HepG2 (cell line): ENCODE measurements around the gene NSG2. TPM values are rescaled to one million over a fixed set of nuclear protein-coding genes. Genes with fewer than 3 reads are reported as not detected.

Experiments
- ATAC-seq: fragments of 200-7000 bp; cut with Tn5 transposase; 3 replicates; pipeline ENCODE4 v1.9.1; 2020; ENCODE audit warnings: mild to moderate bottlenecking, moderate library complexity
- BruUV-seq: library from RNA; stranded (reverse); fragments of 400-500 nt; replicated peaks from 2 replicates; lab custom pipeline; 2021; lab: Mats Ljungman, UMichigan
- CTCF ChIA-PET: fragments of 300-600 bp; formaldehyde crosslinking; extraction: SDS; loops from one replicate; lab custom pipeline; 2021; ENCODE audit warnings: low total read pairs, inconsistent platforms, low intra/inter-chr PET ratio; lab: Yijun Ruan, JAX
- POLR2A ChIA-PET: fragments of 350-600 bp; sonication (Branson Sonifier 250); formaldehyde crosslinking; loops from one replicate; lab custom pipeline; 2020; ENCODE audit warnings: antibody characterized with exemption, inconsistent platforms; lab: Yijun Ruan, JAX
- DNase-seq: peaks from one replicate; pipeline ENCODE4 v3.0.0-alpha.2; 2015; ENCODE audit warnings: low spot score
- FAIRE-seq: peaks from 3 replicates; lab custom pipeline; 2011; peaks lifted over from hg19 to GRCh38; lab: Jason Lieb, UNC
- H2AFZ ChIP-seq: one replicate; pipeline ENCODE4 v1.6.1; 2011; ENCODE audit warnings: low read length, inconsistent platforms
- H3K27ac ChIP-seq: fragments of 300-600 bp; 3 replicates; pipeline ENCODE4 v1.8.0; 2011; ENCODE audit warnings: mixed run types, mild to moderate bottlenecking, mixed read lengths, low read length, inconsistent platforms; ENCODE audit not compliant: insufficient read depth; ENCODE audit errors: extremely low read length
- H3K27me3 ChIP-seq, 2 experiments: fragments of 200-600 bp in 1 of 2; 2 replicates in 1 of 2; 3 replicates in 1 of 2; pipeline versions ENCODE4 v1.6.0 to v1.8.0; 2011; ENCODE audit warnings: low read length in 2 of 2, mild to moderate bottlenecking in 2 of 2, moderate library complexity in 2 of 2, inconsistent platforms in 1 of 2; ENCODE audit not compliant: insufficient read depth in 2 of 2, control insufficient read depth in 1 of 2
- H3K36me3 ChIP-seq, 2 experiments: fragments of 200-600 bp in 1 of 2; replicated peaks in 1 of 2; 2 replicates in 1 of 2; 3 replicates in 1 of 2; pipeline versions ENCODE4 v1.5.1 to v1.8.0; 2011; ENCODE audit warnings: low read length in 2 of 2, inconsistent platforms in 1 of 2; ENCODE audit not compliant: insufficient read depth in 2 of 2, control insufficient read depth in 1 of 2
- H3K4me1 ChIP-seq: 2 replicates; pipeline ENCODE4 v1.5.1; 2012; ENCODE audit warnings: low read length, inconsistent platforms; ENCODE audit not compliant: insufficient read depth
- H3K4me2 ChIP-seq: 2 replicates; pipeline ENCODE4 v1.6.0; 2011; ENCODE audit warnings: low read depth, low read length, inconsistent platforms
- H3K4me3 ChIP-seq, 3 experiments: fragments of 200-600 bp in 1 of 3; sonication (generic), shearing (Covaris generic) in 1 of 3; replicated peaks in 1 of 3; 2 replicates each; pipeline ENCODE4 v1.5.1; 2011 to 2016; ENCODE audit warnings: low read length in 3 of 3, inconsistent platforms in 2 of 3, low read depth in 2 of 3, mild to moderate bottlenecking in 2 of 3, control low read depth in 1 of 3, mixed read lengths in 1 of 3; ENCODE audit not compliant: insufficient read depth in 1 of 3
- H3K79me2 ChIP-seq: one replicate; pipeline ENCODE4 v1.6.1; 2011; ENCODE audit warnings: low read length, inconsistent platforms; ENCODE audit not compliant: insufficient read depth
- H3K9ac ChIP-seq: 2 replicates; pipeline ENCODE4 v1.6.0; 2011; ENCODE audit warnings: mild to moderate bottlenecking, low read depth, low read length, inconsistent platforms; ENCODE audit not compliant: insufficient read depth
- H3K9me3 ChIP-seq: 2 replicates; pipeline ENCODE4 v1.5.1; 2012; ENCODE audit warnings: mild to moderate bottlenecking, low read length
- H4K20me1 ChIP-seq: 2 replicates; pipeline ENCODE4 v1.6.0; 2011; ENCODE audit warnings: inconsistent platforms, mild to moderate bottlenecking, low read length, moderate library complexity; ENCODE audit not compliant: insufficient read depth
- AHDC1 ChIP-seq: sonication (generic); formaldehyde crosslinking; IDR thresholded peaks from 2 replicates; pipeline ENCODE4 v1.5.1; 2020; ENCODE audit warnings: mild to moderate bottlenecking, missing genetic modification reagents, borderline replicate concordance
- ARNTL ChIP-seq: sonication (generic); formaldehyde crosslinking; IDR thresholded peaks from 2 replicates; pipeline ENCODE4 v1.4.0; 2020; ENCODE audit warnings: mild to moderate bottlenecking, missing genetic modification reagents
- FOXA1 ChIP-seq, 2 experiments: fragments of 450-650 bp in 1 of 2; sonication (generic) in 1 of 2; formaldehyde crosslinking in 1 of 2; IDR thresholded peaks; 2 replicates each; pipeline versions ENCODE4 v1.4.0 to v1.6.1; 2016 to 2020; ENCODE audit warnings: missing genetic modification reagents in 1 of 2
- HOXA7 ChIP-seq: sonication (generic); formaldehyde crosslinking; IDR thresholded peaks from 2 replicates; pipeline ENCODE4 v1.8.1; 2022; ENCODE audit warnings: mild to moderate bottlenecking, missing genetic modification reagents, moderate library complexity
- MAF1 ChIP-seq: sonication (generic); formaldehyde crosslinking; IDR thresholded peaks from 2 replicates; pipeline ENCODE4 v1.5.0; 2020; ENCODE audit warnings: missing genetic modification reagents, borderline replicate concordance
- MAZ ChIP-seq, 2 experiments: sonication (generic) in 1 of 2; formaldehyde crosslinking in 1 of 2; IDR thresholded peaks; 2 replicates each; pipeline versions ENCODE4 v1.5.0 to v1.6.1; 2012 to 2020; ENCODE audit warnings: low read depth in 2 of 2, mild to moderate bottlenecking in 2 of 2, borderline replicate concordance in 1 of 2, improper control_type of control experiment in 1 of 2, low read length in 1 of 2, missing genetic modification reagents in 1 of 2, moderate library complexity in 1 of 2
- MEIS2 ChIP-seq: sonication (generic); formaldehyde crosslinking; IDR thresholded peaks from 2 replicates; pipeline ENCODE4 v1.9.0; 2021; ENCODE audit warnings: mild to moderate bottlenecking, missing genetic modification reagents
- SALL2 ChIP-seq: sonication (generic); formaldehyde crosslinking; IDR thresholded peaks from 2 replicates; pipeline ENCODE4 v1.8.1; 2023; ENCODE audit warnings: mild to moderate bottlenecking, missing genetic modification reagents, inconsistent platforms
- ZNF124 ChIP-seq: sonication (generic); formaldehyde crosslinking; IDR thresholded peaks from 2 replicates; pipeline ENCODE4 v1.4.0; 2020; ENCODE audit warnings: missing genetic modification reagents
- ZNF558 ChIP-seq: sonication (generic); formaldehyde crosslinking; IDR thresholded peaks from 2 replicates; pipeline ENCODE4 v1.9.0; 2022; ENCODE audit warnings: mild to moderate bottlenecking, missing genetic modification reagents, borderline replicate concordance
- ZNF775 ChIP-seq: sonication (generic); formaldehyde crosslinking; IDR thresholded peaks from 2 replicates; pipeline ENCODE4 v1.4.0; 2020; ENCODE audit warnings: missing genetic modification reagents, mild to moderate bottlenecking, moderate library complexity, borderline replicate concordance
- WGBS: methylation state at CpG from one replicate; pipeline ENCODE4 v1.1.6; 2017; ENCODE audit warnings: low lambda C conversion rate; 5-methylcytosine and 5-hydroxymethylcytosine counted together
- in situ Hi-C: cut with HindIII; loops from 2 replicates; pipeline ENCODE4 v1.10.0; 2017; ENCODE audit warnings: low pct_unique_long_range_greater_than_20kb; ENCODE audit not compliant: extremely low pct_ligation_motif_present
- intact Hi-C: fragments of 100-400 bp; cut with micrococcal nuclease; formaldehyde crosslinking; loops from one replicate; pipeline ENCODE4 v1.10.0; 2022; ENCODE audit not compliant: unreplicated experiment
- polyA plus RNA-seq, 8 experiments: library from polyadenylated mRNA; depleted of rRNA in 3 of 8; stranded (reverse) in 7 of 8; unstranded in 1 of 8; fragments of >200 nt; fragmentation: Illumina TruSeq in 4 of 8; extraction: Trizol in 4 of 8; gene quantifications; 2 replicates each; pipeline versions ENCODE4 v1.2.1 to v1.2.3, GENCODE V29; 2011 to 2016; ENCODE audit warnings: low read depth in 4 of 8, missing spikeins in 1 of 8, mixed read lengths in 1 of 8; ENCODE audit not compliant: insufficient read depth in 1 of 8
- total RNA-seq, 5 experiments: library from RNA; depleted of rRNA; stranded (reverse); fragments of >200 nt; fragmentation: Illumina TruSeq; extraction: Trizol; gene quantifications; 2 replicates each; pipeline ENCODE4 v1.2.3, GENCODE V29; 2016; ENCODE audit warnings: low read depth in 1 of 5
- TF ChIP-seq, protein P1 (sequence below): sonication (generic); formaldehyde crosslinking; IDR thresholded peaks from 2 replicates; pipeline ENCODE4 v1.4.0; 2020; ENCODE audit warnings: missing genetic modification reagents; ENCODE audit errors: not compliant biosample characterization

The NSG2 gene
- total and polyA plus RNA-seq, 2 of the 13 experiments (the other 11 are each of a cell fraction or from before 2014, with no cell fraction given): 0.21 TPM; not detected in 1

DNA sequence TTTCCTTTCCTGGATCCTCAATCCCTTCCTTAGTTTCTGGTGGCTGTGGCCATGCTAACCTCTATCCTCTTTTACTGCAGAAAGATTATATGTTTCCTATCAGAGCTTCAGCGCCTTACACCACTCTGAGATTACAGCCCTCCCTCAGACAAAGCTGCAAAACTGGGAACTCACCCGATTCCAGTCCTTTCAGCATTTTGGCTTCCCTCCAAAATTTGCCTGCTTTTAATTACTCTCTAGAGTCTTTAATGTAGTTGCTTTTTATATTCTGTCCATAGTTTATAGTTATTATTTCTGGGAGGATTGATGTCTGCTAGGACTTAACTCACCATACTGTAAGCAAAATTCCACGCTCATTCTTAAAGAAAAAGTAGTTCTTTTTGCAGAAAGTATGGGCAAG is 110.2 kb downstream of the NSG2 start:
- no peak overlapping the region for H3K9ac ChIP-seq
- H4K20me1 ChIP-seq: no peaks in the 10 kb centered on the region
- H3K4me2 ChIP-seq: no peak overlapping the region
- in situ Hi-C loops (no loop called here), intact Hi-C loops (no loop called here)
- peaks cover 5% of the 10 kb centered on the region for H3K9me3 ChIP-seq
- no peak for FAIRE-seq
- POLR2A ChIA-PET: no interaction called here
- DNase-seq: no peak
- no TSS peak for BruUV-seq
- H3K79me2 ChIP-seq: no peaks in the 10 kb centered on the region
- H3K4me1 ChIP-seq: no peaks in the 10 kb centered on the region
- H3K36me3 ChIP-seq: no peaks in the 10 kb centered on the region
- ATAC-seq: no peak
- TF ChIP-seq MAF1 (CRISPR knock-in tag) (no peak), MEIS2 (CRISPR knock-in tag) (no peak), FOXA1 (IDR thresholded peaks at IDR 0.05) (no peak), FOXA1 (CRISPR knock-in tag; IDR thresholded peaks at IDR 0.05) (no peak), SALL2 (CRISPR knock-in tag) (no peak), ZNF124 (no peak)
- no peak overlapping the region for H2AFZ ChIP-seq
- CTCF ChIA-PET: no interaction called here
- under 1% methylated on average over 3 of the region's 3 CpGs for WGBS
- H3K4me3 ChIP-seq: no peak overlapping the region
- 0 out of 5 replicates have a peak, but pooled peaks cover 0 to 2% of the 10 kb centered on the region in 2 experiments for H3K27me3 ChIP-seq
- H3K27ac ChIP-seq: no peak overlapping the region

DNA sequence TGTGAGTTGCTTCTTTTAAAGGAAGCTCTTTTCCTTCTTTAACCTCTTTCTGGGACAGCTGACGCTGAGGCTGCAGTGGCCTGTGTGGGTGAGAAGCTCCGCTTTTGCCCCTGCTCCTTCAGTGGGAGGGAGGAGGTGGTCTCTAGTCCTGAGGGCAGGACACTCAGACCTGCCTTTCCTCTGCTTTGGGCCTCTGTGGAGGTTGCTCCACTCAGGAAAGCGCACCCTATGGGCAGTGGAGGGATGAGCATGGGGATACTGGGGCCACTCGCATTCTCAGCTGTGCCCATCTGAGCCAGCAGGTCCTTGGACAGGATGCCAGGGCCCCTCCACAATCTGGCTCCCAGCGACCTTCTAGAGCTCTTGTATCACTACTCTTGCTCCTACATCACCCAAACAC is 111.5 kb downstream of the NSG2 start:
- Histone ChIP-seq H3K9me3 (peaks cover 5% of the 10 kb centered on the region), H3K27ac (no peak overlapping the region), H3K4me1 (no peaks in the 10 kb centered on the region), H4K20me1 (no peaks in the 10 kb centered on the region), H3K79me2 (no peaks in the 10 kb centered on the region), H3K36me3 (no peaks in the 10 kb centered on the region), H3K4me2 (no peak overlapping the region), H2AFZ (no peak overlapping the region), H3K27me3 (peaks cover 2% of the 10 kb centered on the region in 2 experiments; a peak in 1 of 5 replicates), H3K4me3 (no peak overlapping the region), H3K9ac (no peak overlapping the region)
- 17% methylated on average over 3 of the region's 5 CpGs for WGBS
- DNase-seq: no peak
- ChIA-PET CTCF (no interaction called here), POLR2A (no interaction called here)
- intact Hi-C loops (no loop called here), in situ Hi-C loops (no loop called here)
- no TSS peak for BruUV-seq
- peak; percentile 44; the same call in 2 of the 3 replicates for ATAC-seq
- no peak for FAIRE-seq
- TF ChIP-seq ZNF558 (CRISPR knock-in tag): no peak
- no peak for TF ChIP-seq ARNTL (CRISPR knock-in tag)
- TF ChIP-seq, protein P1, sequence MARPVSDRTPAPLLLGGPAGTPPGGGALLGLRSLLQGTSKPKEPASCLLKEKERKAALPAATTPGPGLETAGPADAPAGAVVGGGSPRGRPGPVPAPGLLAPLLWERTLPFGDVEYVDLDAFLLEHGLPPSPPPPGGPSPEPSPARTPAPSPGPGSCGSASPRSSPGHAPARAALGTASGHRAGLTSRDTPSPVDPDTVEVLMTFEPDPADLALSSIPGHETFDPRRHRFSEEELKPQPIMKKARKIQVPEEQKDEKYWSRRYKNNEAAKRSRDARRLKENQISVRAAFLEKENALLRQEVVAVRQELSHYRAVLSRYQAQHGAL (CRISPR knock-in tag): no peak
- no peak for TF ChIP-seq MAZ (IDR thresholded peaks at IDR 0.05; ENCODE audit: borderline replicate concordance, low read depth, low read length)
- TF ChIP-seq MAZ (CRISPR knock-in tag; IDR thresholded peaks at IDR 0.05; ENCODE audit: low read depth): no peak
- no peak for TF ChIP-seq HOXA7 (CRISPR knock-in tag)
- no peak for TF ChIP-seq AHDC1 (CRISPR knock-in tag)
- no peak for TF ChIP-seq ZNF775 (CRISPR knock-in tag)
